H1 (cell line): ENCODE measurements around the gene FAM177B. TPM values are rescaled to one million over a fixed set of nuclear protein-coding genes. Genes with fewer than 3 reads are reported as not detected.

ENCODE experiments used
- CTCF ChIA-PET: fragments of 300-600 bp; sonication (Branson Sonifier 250); formaldehyde crosslinking; loops from one replicate; lab custom pipeline; 2021; ENCODE audit not compliant: partially characterized antibody; lab: Charles Lee
- POLR2A ChIA-PET: fragments of 300-600 bp; sonication (Branson Sonifier 250); formaldehyde crosslinking; loops from one replicate; lab custom pipeline; 2021; ENCODE audit warnings: inconsistent platforms; ENCODE audit not compliant: partially characterized antibody; lab: Charles Lee
- DNase-seq, 2 experiments: peaks; one replicate each; pipeline versions ENCODE4 v3.0.0 to v3.0.0-alpha.2; 2010 to 2022; ENCODE audit warnings: low spot score in 2 of 2, low read depth in 1 of 2, mixed read lengths in 1 of 2
- FAIRE-seq: peaks from 2 replicates; lab custom pipeline; 2011; peaks lifted over from hg19 to GRCh38; lab: Jason Lieb, UNC
- H2AFZ ChIP-seq: 2 replicates; pipeline ENCODE4 v1.8.1; 2012; ENCODE audit warnings: low read length, inconsistent platforms
- H2AK5ac ChIP-seq: 2 replicates; pipeline ENCODE4 v1.6.1; 2013; ENCODE audit warnings: low read depth, low read length
- H2BK120ac ChIP-seq: replicated peaks from 2 replicates; pipeline ENCODE3; 2013; ENCODE audit warnings: low read depth, low read length, inconsistent platforms
- H2BK12ac ChIP-seq: 2 replicates; pipeline ENCODE4 v1.6.1; 2013; ENCODE audit warnings: low read depth, low read length
- H2BK15ac ChIP-seq: 2 replicates; pipeline ENCODE4 v1.6.1; 2013; ENCODE audit warnings: low read length
- H2BK20ac ChIP-seq: 2 replicates; pipeline ENCODE4 v1.6.1; 2013; ENCODE audit warnings: low read length
- H2BK5ac ChIP-seq: 2 replicates; pipeline ENCODE4 v1.6.1; 2013; ENCODE audit warnings: low read depth, low read length
- H3K14ac ChIP-seq: 2 replicates; pipeline ENCODE4 v1.6.1; 2013; ENCODE audit warnings: inconsistent platforms; ENCODE audit not compliant: insufficient read length
- H3K18ac ChIP-seq: 2 replicates; pipeline ENCODE4 v1.6.1; 2013; ENCODE audit warnings: low read length; ENCODE audit errors: extremely low read depth
- H3K23ac ChIP-seq: 2 replicates; pipeline ENCODE4 v1.6.1; 2013; ENCODE audit warnings: inconsistent platforms; ENCODE audit not compliant: insufficient read length
- H3K23me2 ChIP-seq: 2 replicates; pipeline ENCODE4 v1.6.1; 2013; ENCODE audit warnings: low read depth, low read length
- H3K27ac ChIP-seq: 2 replicates; pipeline ENCODE4 v1.6.1; 2011; ENCODE audit warnings: low read depth, low read length, inconsistent platforms
- H3K27me3 ChIP-seq, 4 experiments: replicated peaks in 1 of 4; 1 replicate in 1 of 4; 2 replicates in 3 of 4; pipeline versions ENCODE4 v1.6.1 to v1.8.1; 2011 to 2013; ENCODE audit warnings: low read length in 3 of 4, mild to moderate bottlenecking in 3 of 4, inconsistent platforms in 2 of 4, mixed read lengths in 2 of 4, moderate library complexity in 1 of 4; ENCODE audit not compliant: control insufficient read depth in 3 of 4, insufficient read depth in 3 of 4; ENCODE audit errors: extremely low read depth in 1 of 4
- H3K36me3 ChIP-seq, 4 experiments: 2 replicates each; pipeline versions ENCODE4 v1.6.1 to v1.8.1; 2011 to 2013; ENCODE audit warnings: mild to moderate bottlenecking in 4 of 4, low read length in 3 of 4, moderate library complexity in 2 of 4, control low read depth in 1 of 4, inconsistent platforms in 1 of 4; ENCODE audit not compliant: insufficient read depth in 4 of 4, control insufficient read depth in 2 of 4
- H3K4ac ChIP-seq: replicated peaks from 2 replicates; pipeline ENCODE3; 2013; ENCODE audit warnings: low read length, low read depth, mixed read lengths, inconsistent platforms; ENCODE audit not compliant: insufficient read length
- H3K4me1 ChIP-seq, 4 experiments: replicated peaks in 1 of 4; 1 replicate in 1 of 4; 2 replicates in 3 of 4; pipeline versions ENCODE4 v1.6.1 to v1.8.1; 2011 to 2013; ENCODE audit warnings: low read length in 3 of 4, inconsistent platforms in 2 of 4, mixed read lengths in 1 of 4; ENCODE audit not compliant: insufficient read depth in 4 of 4, control insufficient read depth in 3 of 4
- H3K4me2 ChIP-seq, 2 experiments: 2 replicates each; pipeline versions ENCODE4 v1.6.1 to v1.8.1; 2011 to 2013; ENCODE audit warnings: low read depth in 2 of 2, low read length in 2 of 2, control low read depth in 1 of 2, inconsistent platforms in 1 of 2, mild to moderate bottlenecking in 1 of 2; ENCODE audit not compliant: insufficient read depth in 1 of 2
- H3K4me3 ChIP-seq, 4 experiments: fragments of 200-600, 300-600 bp in 1 of 4; sonication (generic), shearing (Covaris generic), sonication (Bioruptor Twin) in 1 of 4; 2 replicates each; pipeline versions ENCODE4 v1.5.1 to v1.8.1; 2011 to 2016; ENCODE audit warnings: low read length in 4 of 4, low read depth in 3 of 4, control low read depth in 2 of 4, inconsistent platforms in 2 of 4, mild to moderate bottlenecking in 2 of 4, mixed read lengths in 1 of 4, moderate library complexity in 1 of 4; ENCODE audit not compliant: insufficient read depth in 2 of 4; ENCODE audit errors: extremely low read depth in 1 of 4
- H3K56ac ChIP-seq: replicated peaks from 2 replicates; pipeline ENCODE3; 2013; ENCODE audit warnings: low read depth, mild to moderate bottlenecking, mixed read lengths, low read length, inconsistent platforms; ENCODE audit not compliant: insufficient read length
- H3K79me1 ChIP-seq: 2 replicates; pipeline ENCODE4 v1.6.1; 2013; ENCODE audit warnings: low read depth, low read length, control low read depth
- H3K79me2 ChIP-seq, 2 experiments: 2 replicates each; pipeline versions ENCODE4 v1.6.1 to v1.8.1; 2012 to 2013; ENCODE audit warnings: low read length in 2 of 2, mild to moderate bottlenecking in 2 of 2, inconsistent platforms in 1 of 2; ENCODE audit not compliant: insufficient read depth in 2 of 2, control insufficient read depth in 1 of 2
- H3K9ac ChIP-seq, 4 experiments: replicated peaks in 1 of 4; 1 replicate in 1 of 4; 2 replicates in 3 of 4; pipeline versions ENCODE4 v1.6.1 to v1.8.1; 2011 to 2013; ENCODE audit warnings: low read depth in 3 of 4, low read length in 3 of 4, control low read depth in 2 of 4, mild to moderate bottlenecking in 2 of 4, moderate library complexity in 2 of 4, inconsistent platforms in 1 of 4; ENCODE audit errors: extremely low read depth in 1 of 4
- H3K9me3 ChIP-seq, 2 experiments: 2 replicates each; pipeline versions ENCODE4 v1.6.1 to v1.8.1; 2012 to 2013; ENCODE audit warnings: mild to moderate bottlenecking in 2 of 2, moderate library complexity in 2 of 2, control low read depth in 1 of 2, inconsistent platforms in 1 of 2, low read depth in 1 of 2, low read length in 1 of 2, mixed read lengths in 1 of 2; ENCODE audit not compliant: insufficient read depth in 2 of 2
- H4K20me1 ChIP-seq, 2 experiments: replicated peaks in 1 of 2; 2 replicates each; pipeline versions ENCODE3 to v1.8.1; 2011 to 2013; ENCODE audit warnings: inconsistent platforms in 2 of 2, low read length in 2 of 2, mild to moderate bottlenecking in 1 of 2; ENCODE audit not compliant: insufficient read depth in 2 of 2, control insufficient read depth in 1 of 2
- H4K5ac ChIP-seq: 2 replicates; pipeline ENCODE4 v1.6.1; 2013; ENCODE audit warnings: low read length, low read depth, mixed read lengths, inconsistent platforms; ENCODE audit not compliant: insufficient read length
- H4K8ac ChIP-seq: 2 replicates; pipeline ENCODE4 v1.8.0; 2013; ENCODE audit warnings: mild to moderate bottlenecking, moderate library complexity, low read length, inconsistent platforms; ENCODE audit not compliant: insufficient read depth; ENCODE audit errors: extremely low read depth
- H4K91ac ChIP-seq: replicated peaks from 2 replicates; pipeline ENCODE3; 2013; ENCODE audit warnings: low read length, mixed read lengths, inconsistent platforms; ENCODE audit not compliant: insufficient read length
- BACH1 ChIP-seq: IDR thresholded peaks from 2 replicates; pipeline ENCODE4 v1.6.1; 2012; ENCODE audit warnings: low read length, improper control_type of control experiment
- BRCA1 ChIP-seq: IDR thresholded peaks from 2 replicates; pipeline ENCODE4 v1.6.1; 2012; ENCODE audit warnings: low read depth, low read length, improper control_type of control experiment
- CBX8 ChIP-seq: fragments of 300-800, 300-1000 bp; sonication (generic); IDR thresholded peaks from 2 replicates; pipeline ENCODE4 v1.7.1; 2016; ENCODE audit warnings: low read depth, low read length, borderline replicate concordance
- CHD2 ChIP-seq: IDR thresholded peaks from 2 replicates; pipeline ENCODE4 v1.6.1; 2012; ENCODE audit warnings: low read length, improper control_type of control experiment
- EGR1 ChIP-seq: IDR thresholded peaks from 2 replicates; pipeline ENCODE4 v1.6.1; 2011; ENCODE audit warnings: low read depth, low read length, borderline replicate concordance
- GABPA ChIP-seq: IDR thresholded peaks from 2 replicates; pipeline ENCODE4 v1.6.1; 2011; ENCODE audit warnings: mild to moderate bottlenecking, low read length, moderate library complexity, borderline replicate concordance; ENCODE audit not compliant: insufficient read depth
- POU5F1 ChIP-seq: IDR thresholded peaks from 2 replicates; pipeline ENCODE4 v1.6.1; 2011; ENCODE audit warnings: low read depth, mild to moderate bottlenecking, low read length, moderate library complexity
- RBBP5 ChIP-seq: IDR thresholded peaks from 2 replicates; pipeline ENCODE4 v1.7.1; 2012; ENCODE audit warnings: low read depth, mild to moderate bottlenecking, inconsistent platforms, low read length, moderate library complexity, borderline replicate concordance
- RFX5 ChIP-seq: IDR thresholded peaks from 2 replicates; pipeline ENCODE4 v1.6.1; 2011; ENCODE audit warnings: low read depth, low read length, improper control_type of control experiment, borderline replicate concordance
- RXRA ChIP-seq: IDR thresholded peaks from 2 replicates; pipeline ENCODE4 v1.6.1; 2011; ENCODE audit warnings: low read depth, mild to moderate bottlenecking, low read length, moderate library complexity; ENCODE audit not compliant: insufficient read depth
- SP1 ChIP-seq: IDR thresholded peaks from 2 replicates; pipeline ENCODE4 v1.6.1; 2011; ENCODE audit warnings: low read depth, low read length
- SP4 ChIP-seq: IDR thresholded peaks from 2 replicates; pipeline ENCODE4 v1.6.1; 2012; ENCODE audit warnings: low read length, inconsistent platforms
- TBP ChIP-seq: IDR thresholded peaks from 2 replicates; pipeline ENCODE4 v1.6.1; 2011; ENCODE audit warnings: low read depth, low read length, improper control_type of control experiment
- TCF12 ChIP-seq: IDR thresholded peaks from 2 replicates; pipeline ENCODE4 v1.6.1; 2011; ENCODE audit warnings: low read depth, mild to moderate bottlenecking, low read length
- TEAD4 ChIP-seq: IDR thresholded peaks from 2 replicates; pipeline ENCODE4 v1.6.1; 2012; ENCODE audit warnings: low read depth, low read length, inconsistent platforms, mixed read lengths
- WGBS, 2 experiments: shearing (Covaris generic) in 1 of 2; methylation state at CpG; one replicate each; pipeline versions ENCODE4 v1.1.6 to v1.1.7; 2013 to 2015; ENCODE audit warnings: low lambda C conversion rate in 2 of 2, mixed read lengths in 2 of 2, inconsistent platforms in 1 of 2, low coverage in 1 of 2, missing lambda C conversion rate in 1 of 2; ENCODE audit not compliant: insufficient replicate concordance in 2 of 2, insufficient coverage in 1 of 2, insufficient read length in 1 of 2; ENCODE audit errors: extremely low coverage in 1 of 2, missing lambda C conversion rate in 1 of 2; 5-methylcytosine and 5-hydroxymethylcytosine counted together
- polyA plus RNA-seq, 7 experiments: library from polyadenylated mRNA; depleted of rRNA in 3 of 7; stranded (reverse) in 5 of 7; unstranded in 2 of 7; fragments of >200 nt in 5 of 7; fragments of 200-250 nt in 2 of 7; gene quantifications; 1 replicate in 5 of 7; 2 replicates in 1 of 7; 4 replicates in 1 of 7; pipeline versions ENCODE4 v1.2.1 to v1.2.3, GENCODE V29; 2011 to 2013; ENCODE audit warnings: missing spikeins in 2 of 7, mixed read lengths in 2 of 7
- total RNA-seq: library from RNA; stranded (reverse); fragmentation: NEBNext Ultra II Directional; extraction: Animal tissue kit (Norgen Biotek cat#: 25700); gene quantifications from 2 replicates; pipeline ENCODE4 v1.2.1, GENCODE V29; 2021
- TF ChIP-seq, protein P1 (sequence below): IDR thresholded peaks from 2 replicates; pipeline ENCODE4 v1.6.1; 2011; ENCODE audit warnings: low read depth, mild to moderate bottlenecking, low read length; ENCODE audit not compliant: insufficient read depth

FAM177B gene
- total and polyA plus RNA-seq, 2 of the 8 experiments (the other 6 are each of a cell fraction or from before 2014, with no cell fraction given): 0.06 TPM; not detected in 1

DNA sequence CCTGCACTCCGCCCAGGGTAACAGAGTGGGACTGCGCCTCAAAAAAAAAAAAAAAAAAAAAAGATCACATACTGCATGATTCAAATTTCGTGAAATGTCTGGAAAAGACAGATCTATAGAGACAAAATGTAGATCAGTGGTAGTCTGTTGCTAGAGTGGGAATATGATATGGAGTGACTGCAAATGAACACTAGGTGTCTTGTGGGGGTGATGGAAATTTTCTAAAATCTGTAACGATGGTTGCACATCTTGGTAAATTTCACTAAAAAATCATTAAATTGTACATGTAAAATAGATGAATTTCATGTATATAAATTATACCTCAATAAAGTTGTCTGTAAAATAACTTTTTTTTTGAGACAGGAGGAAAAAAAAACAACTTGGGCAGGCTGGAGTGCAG, 30.2 kb upstream of the FAM177B start:
- no peak for FAIRE-seq
- Histone ChIP-seq H3K4me1 (no peaks in the 10 kb centered on the region), H3K4me3 (no peak overlapping the region), H2BK120ac (no peak overlapping the region), H4K8ac (no peak overlapping the region), H3K27ac (no peak overlapping the region), H3K36me3 (peaks cover 0 to 9% (median 2%) of the 10 kb centered on the region in 4 experiments; a peak in 3 of 8 replicates), H2BK20ac (no peak overlapping the region), H3K23me2 (peaks cover 3% of the 10 kb centered on the region; the same call in 1 of the 2 replicates), H3K14ac (no peak overlapping the region), H3K79me1 (peaks cover 3% of the 10 kb centered on the region), H4K91ac (no peak overlapping the region), H2BK12ac (no peak overlapping the region), H3K18ac (no peak overlapping the region), H2AFZ (no peak overlapping the region), H2AK5ac (no peak overlapping the region), H2BK5ac (no peak overlapping the region), H3K9me3 (peaks cover 0 to 3% of the 10 kb centered on the region in 2 experiments; a peak in 1 of 4 replicates), H3K4me2 (no peak overlapping the region), H3K79me2 (peaks cover 5 to 81% of the 10 kb centered on the region in 2 experiments; a peak in 3 of 4 replicates), H3K9ac (no peak overlapping the region), H3K23ac (no peak overlapping the region), H4K5ac (no peak overlapping the region), H3K4ac (no peak overlapping the region), H4K20me1 (no peaks in the 10 kb centered on the region), H3K27me3 (no peaks in the 10 kb centered on the region), H3K56ac (no peak overlapping the region), H2BK15ac (no peak overlapping the region)
- DNase-seq: no peak
- ChIA-PET CTCF (no interaction called here), POLR2A (no interaction called here)
- WGBS, 2 experiments: 67% methylated on average over 4 of the region's 4 CpGs; no CpG with 5 or more reads in 1 of the 2 experiments
- TF ChIP-seq, protein P1, sequence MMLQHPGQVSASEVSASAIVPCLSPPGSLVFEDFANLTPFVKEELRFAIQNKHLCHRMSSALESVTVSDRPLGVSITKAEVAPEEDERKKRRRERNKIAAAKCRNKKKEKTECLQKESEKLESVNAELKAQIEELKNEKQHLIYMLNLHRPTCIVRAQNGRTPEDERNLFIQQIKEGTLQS: no peak
- TF ChIP-seq RFX5 (no peak), BACH1 (no peak), TBP (no peak), GABPA (no peak), RXRA (no peak), SP4 (no peak), RBBP5 (no peak), EGR1 (no peak), TCF12 (no peak), SP1 (no peak), TEAD4 (no peak), CBX8 (no peak), POU5F1 (no peak), BRCA1 (no peak), CHD2 (no peak)
